Peyer's patch (tissue), 4 donors: ENCODE data around the gene RAB5B. TPM values are rescaled to one million over a fixed set of nuclear protein-coding genes. Genes with fewer than 3 reads are reported as not detected.
"Not testable (repeated sequence)": the region's sequence is repeated elsewhere in the genome, so short reads cannot be mapped to it uniquely, and the experiment has no call there.

ENCODE experiments used
- DNase-seq, 3 donors: peaks; one replicate each; pipeline ENCODE4 v3.0.0-alpha.2; 2017 to 2019
- H3K27ac ChIP-seq, 4 donors: fragments of 200-600 bp; sonication (generic); one replicate each; pipeline ENCODE4 v1.5.1; 2016 to 2019
- H3K27me3 ChIP-seq, 2 donors: fragments of 200-600 bp; sonication (generic); one replicate each; pipeline ENCODE4 v1.5.1; 2019
- H3K36me3 ChIP-seq, 3 donors: fragments of 200-600 bp; sonication (generic); one replicate each; pipeline ENCODE4 v1.5.1; 2016 to 2019
- H3K4me1 ChIP-seq, 4 donors: fragments of 200-600 bp; sonication (generic); one replicate each; pipeline ENCODE4 v1.5.1; 2016 to 2019
- H3K4me3 ChIP-seq, 4 donors: fragments of 200-600 bp; sonication (generic); 1 replicate in 3 of 4; 2 replicates in 1 of 4; pipeline ENCODE4 v1.5.1; 2016 to 2019; ENCODE audit warnings: mild to moderate bottlenecking in 1 of 4
- H3K9me3 ChIP-seq, 4 donors: fragments of 200-600 bp; sonication (generic); one replicate each; pipeline ENCODE4 v1.5.1; 2016 to 2019; ENCODE audit warnings: mild to moderate bottlenecking in 1 of 4
- CTCF ChIP-seq, 6 experiments: fragments of 450-650 bp in 4 of 6; fragments of 200-600 bp in 2 of 6; sonication (generic) in 1 of 6; IDR thresholded peaks; one replicate each; pipeline ENCODE4 v1.5.1; 2017 to 2019; ENCODE audit warnings: antibody characterized with exemption in 6 of 6, mild to moderate bottlenecking in 3 of 6, moderate library complexity in 1 of 6
- POLR2A ChIP-seq, 2 donors: fragments of 450-650 bp; IDR thresholded peaks; one replicate each; pipeline ENCODE4 v1.5.1; 2017; ENCODE audit warnings: antibody characterized with exemption in 2 of 2, mild to moderate bottlenecking in 2 of 2, moderate library complexity in 2 of 2
- total RNA-seq, 4 donors: library from RNA; depleted of rRNA; stranded (reverse); fragments of >200 nt; gene quantifications; one replicate each; pipeline ENCODE4 v1.1.0, GENCODE V29; 2016

Gene RAB5B
- total RNA-seq, 4 donors from 2014 or later: 70.7 to 96.6 (median 84.2) TPM

GRCh38 chr12:55985341-55985740, 11.5 kb downstream of the RAB5B start:
- no peak for DNase-seq
- H3K4me3 ChIP-seq: no peak overlapping the region
- H3K27me3 ChIP-seq: no peaks in the 10 kb centered on the region
- no peaks in the 10 kb centered on the region for H3K9me3 ChIP-seq
- no peaks in the 10 kb centered on the region for H3K4me1 ChIP-seq
- TF ChIP-seq POLR2A (IDR thresholded peaks at IDR 0.05) (no peak), CTCF (IDR thresholded peaks at IDR 0.05) (no peak)
- H3K27ac ChIP-seq: no peak overlapping the region
- H3K36me3 ChIP-seq: peaks cover 0 to 87% (median 0%) of the 10 kb centered on the region in 3 donors

GRCh38 chr12:55985976-55986375, 12.1 kb downstream of the RAB5B start:
- not testable (repeated sequence) for DNase-seq, H3K4me1 ChIP-seq, H3K27me3 ChIP-seq, H3K27ac ChIP-seq, H3K9me3 ChIP-seq, H3K4me3 ChIP-seq
- H3K36me3 ChIP-seq: peaks cover 0 to 87% (median 0%) of the 10 kb centered on the region in 3 donors

- Histone ChIP-seq H3K9me3 (no peaks in the 10 kb centered on the region), H3K27ac (no peak overlapping the region), H3K27me3 (no peaks in the 10 kb centered on the region), H3K4me1 (peaks cover 0 to 5% (median 0%) of the 10 kb centered on the region in 4 donors), H3K4me3 (no peak overlapping the region), H3K36me3 (peaks cover 0 to 79% (median 0%) of the 10 kb centered on the region in 3 donors)
- no peak for DNase-seq
- no peak for TF ChIP-seq POLR2A (IDR thresholded peaks at IDR 0.05)
- TF ChIP-seq CTCF (IDR thresholded peaks at IDR 0.05): no peak
These were observed 17.2 kb downstream of the RAB5B start for GRCh38 chr12:55991110-55991509.

- Histone ChIP-seq H3K9me3 (no peaks in the 10 kb centered on the region), H3K4me3 (no peak overlapping the region), H3K36me3 (peaks cover 0 to 58% (median 0%) of the 10 kb centered on the region in 3 donors), H3K27ac (peak overlapping the region in 1 of 4 donors; percentile 16), H3K4me1 (peaks cover 0 to 13% (median 0%) of the 10 kb centered on the region in 4 donors), H3K27me3 (no peaks in the 10 kb centered on the region)
- TF ChIP-seq CTCF (IDR thresholded peaks at IDR 0.05) (no peak), POLR2A (IDR thresholded peaks at IDR 0.05) (no peak)
- DNase-seq: no peak
These were observed 19.5 kb downstream of the RAB5B start for GRCh38 chr12:55993230-55993853.

GRCh38 chr12:55995366-55995765, 21.5 kb downstream of the RAB5B start:
- no peaks in the 10 kb centered on the region for H3K27me3 ChIP-seq
- no peak for DNase-seq
- no peaks in the 10 kb centered on the region for H3K9me3 ChIP-seq
- TF ChIP-seq POLR2A (IDR thresholded peaks at IDR 0.05) (no peak), CTCF (IDR thresholded peaks at IDR 0.05) (no peak)
- peak overlapping the region in 1 of 4 donors; percentile 75 for H3K27ac ChIP-seq
- H3K4me3 ChIP-seq: no peak overlapping the region
- H3K36me3 ChIP-seq: peaks cover 0 to 37% (median 0%) of the 10 kb centered on the region in 3 donors
- peaks cover 0 to 25% (median 0%) of the 10 kb centered on the region in 4 donors for H3K4me1 ChIP-seq

- TF ChIP-seq POLR2A (IDR thresholded peaks at IDR 0.05) (no peak), CTCF (IDR thresholded peaks at IDR 0.05) (peak; percentile 81 to 95 (median 92))
- Histone ChIP-seq H3K4me1 (peaks cover 0 to 31% (median 0%) of the 10 kb centered on the region in 4 donors), H3K36me3 (peaks cover 0 to 29% (median 0%) of the 10 kb centered on the region in 3 donors)
These were observed 22.4 kb downstream of the RAB5B start for GRCh38 chr12:55996201-55996714.

More at GRCh38 chr12:55996201-55996714, 22.4 kb downstream of the RAB5B start:
- no peaks in the 10 kb centered on the region for H3K27me3 ChIP-seq
- peak overlapping the region; percentile 26 to 75 (median 58) for H3K4me3 ChIP-seq
- peak overlapping the region; percentile 55 to 84 (median 72) for H3K27ac ChIP-seq
- DNase-seq: peak in 2 of 3 donors; percentile 60 to 82
- no peaks in the 10 kb centered on the region for H3K9me3 ChIP-seq
